ENCODE data around the gene GABRB2. TPM values are rescaled to one million over a fixed set of nuclear protein-coding genes. Genes with fewer than 3 reads are reported as not detected.

Gene GABRB2
- total RNA-seq, 1 donor from 2014 or later = not detected

GRCh38 chr5:161278739-161279660, 267.5 kb downstream of the GABRB2 start:
- Histone ChIP-seq H3K36me3 (ENCODE audit: control insufficient read depth, insufficient read depth, low read length) (no peaks in the 10 kb centered on the region), H3K27me3 (ENCODE audit: control insufficient read depth, insufficient read depth, low read length) (no peaks in the 10 kb centered on the region), H3K4me3 (ENCODE audit: low read depth, low read length) (no peak overlapping the region)
- no peak for TF ChIP-seq CTCF (IDR thresholded peaks at IDR 0.05; ENCODE audit: insufficient read depth, low read length, poor library complexity, severe bottlenecking)
- no peak for DNase-seq (ENCODE audit: low read depth)

- Histone ChIP-seq H3K36me3 (ENCODE audit: control insufficient read depth, insufficient read depth, low read length) (no peaks in the 10 kb centered on the region), H3K4me3 (ENCODE audit: low read depth, low read length) (no peak overlapping the region), H3K27me3 (ENCODE audit: control insufficient read depth, insufficient read depth, low read length) (no peaks in the 10 kb centered on the region)
- no peak for DNase-seq (ENCODE audit: low read depth)
- TF ChIP-seq CTCF (IDR thresholded peaks at IDR 0.05; ENCODE audit: insufficient read depth, low read length, poor library complexity, severe bottlenecking) = no peak
These were observed 269.5 kb downstream of the GABRB2 start for GRCh38 chr5:161277011-161277410.

- H3K4me3 ChIP-seq (ENCODE audit: low read depth, low read length) = no peak overlapping the region
- H3K36me3 ChIP-seq (ENCODE audit: control insufficient read depth, insufficient read depth, low read length) = no peaks in the 10 kb centered on the region
- H3K27me3 ChIP-seq (ENCODE audit: control insufficient read depth, insufficient read depth, low read length) = no peaks in the 10 kb centered on the region
- no peak for TF ChIP-seq CTCF (IDR thresholded peaks at IDR 0.05; ENCODE audit: insufficient read depth, low read length, poor library complexity, severe bottlenecking)
- no peak for DNase-seq (ENCODE audit: low read depth)
These were observed 271.6 kb downstream of the GABRB2 start for GRCh38 chr5:161274951-161275350.

GRCh38 chr5:161273410-161273809, 273.1 kb downstream of the GABRB2 start:
- no peak for TF ChIP-seq CTCF (IDR thresholded peaks at IDR 0.05; ENCODE audit: insufficient read depth, low read length, poor library complexity, severe bottlenecking)
- H3K4me3 ChIP-seq (ENCODE audit: low read depth, low read length) = no peak overlapping the region
- no peaks in the 10 kb centered on the region for H3K27me3 ChIP-seq (ENCODE audit: control insufficient read depth, insufficient read depth, low read length)
- H3K36me3 ChIP-seq (ENCODE audit: control insufficient read depth, insufficient read depth, low read length) = no peaks in the 10 kb centered on the region
- DNase-seq (ENCODE audit: low read depth) = no peak

- Histone ChIP-seq H3K4me3 (ENCODE audit: low read depth, low read length) (no peak overlapping the region), H3K36me3 (ENCODE audit: control insufficient read depth, insufficient read depth, low read length) (no peaks in the 10 kb centered on the region), H3K27me3 (ENCODE audit: control insufficient read depth, insufficient read depth, low read length) (no peaks in the 10 kb centered on the region)
- no peak for DNase-seq (ENCODE audit: low read depth)
- TF ChIP-seq CTCF (IDR thresholded peaks at IDR 0.05; ENCODE audit: insufficient read depth, low read length, poor library complexity, severe bottlenecking) = no peak
These were observed 274.7 kb downstream of the GABRB2 start for GRCh38 chr5:161271816-161272215.

Measured in kidney epithelial cell (primary cell).